GM12878 (cell line): ENCODE measurements around the gene TOMM22. TPM values are rescaled to one million over a fixed set of nuclear protein-coding genes. Genes with fewer than 3 reads are reported as not detected.
A peak's percentile ranks its signal among the peaks of the same experiment; 100 is the strongest.

Experiments used
- CBX3 ChIP-seq: fragments of 200-600 bp; sonication (generic); IDR thresholded peaks from 2 replicates; pipeline ENCODE4 v1.6.1; 2016; ENCODE audit warnings: low read depth, borderline replicate concordance
- CBX5 ChIP-seq: sonication (generic); IDR thresholded peaks from 2 replicates; pipeline ENCODE4 v1.6.1; 2016; ENCODE audit warnings: low read depth, moderate library complexity, mild to moderate bottlenecking, inconsistent platforms
- CHD1 ChIP-seq: IDR thresholded peaks from 2 replicates; pipeline ENCODE4 v1.6.1; 2012; ENCODE audit warnings: low read depth, low read length, improper control_type of control experiment
- DPF2 ChIP-seq: fragments of 450-650 bp; IDR thresholded peaks from 2 replicates; pipeline ENCODE4 v1.6.1; 2017; ENCODE audit warnings: mild to moderate bottlenecking
- NFXL1 ChIP-seq: fragments of 450-650 bp; IDR thresholded peaks from 2 replicates; pipeline ENCODE4 v1.6.1; 2017; ENCODE audit warnings: antibody characterized with exemption, mild to moderate bottlenecking, borderline replicate concordance
- POLR2A ChIP-seq: IDR thresholded peaks from 2 replicates; pipeline ENCODE4 v1.6.1; 2011; ENCODE audit warnings: low read depth, mild to moderate bottlenecking, low read length
- POU2F2 ChIP-seq: IDR thresholded peaks from 3 replicates; pipeline ENCODE4 v1.6.1; 2011; ENCODE audit warnings: low read depth, mild to moderate bottlenecking, low read length, borderline replicate concordance
- RB1 ChIP-seq: fragments of 450-650 bp; formaldehyde crosslinking; IDR thresholded peaks from 2 replicates; pipeline ENCODE4 v1.6.1; 2017; ENCODE audit warnings: mild to moderate bottlenecking, borderline replicate concordance
- RBBP5 ChIP-seq: fragments of 200-600 bp; sonication (generic); conservative IDR thresholded peaks from 2 replicates; pipeline ENCODE4 v1.6.1; 2016
- RCOR1 ChIP-seq: conservative IDR thresholded peaks from 2 replicates; pipeline ENCODE4 v1.6.1; 2012; ENCODE audit warnings: low read depth, low read length, improper control_type of control experiment
- SREBF2 ChIP-seq: IDR thresholded peaks from 2 replicates; pipeline ENCODE4 v1.6.1; 2012; ENCODE audit warnings: mild to moderate bottlenecking, low read length
- STAT1 ChIP-seq: fragments of 450-650 bp; conservative IDR thresholded peaks from 2 replicates; pipeline ENCODE4 v1.6.1; 2014; ENCODE audit warnings: antibody characterized with exemption, mild to moderate bottlenecking
- SUPT20H ChIP-seq: IDR thresholded peaks from 2 replicates; pipeline ENCODE4 v1.6.1; 2011; ENCODE audit warnings: low read depth, mild to moderate bottlenecking, low read length, moderate library complexity, borderline replicate concordance; ENCODE audit not compliant: control insufficient read depth
- TCF7 ChIP-seq: IDR thresholded peaks from 2 replicates; pipeline ENCODE4 v1.6.1; 2014; ENCODE audit warnings: antibody characterized with exemption, borderline replicate concordance
- ZNF207 ChIP-seq: fragments of 450-650 bp; IDR thresholded peaks from 2 replicates; pipeline ENCODE4 v1.6.1; 2014; ENCODE audit warnings: antibody characterized with exemption, mild to moderate bottlenecking, borderline replicate concordance
- ZNF274 ChIP-seq: IDR thresholded peaks from one replicate; pipeline ENCODE4 v1.8.0; 2011; ENCODE audit not compliant: insufficient read length, insufficient read depth
- polyA plus RNA-seq, 11 experiments: library from polyadenylated mRNA; depleted of rRNA in 4 of 11; unstranded in 6 of 11; stranded (reverse) in 5 of 11; fragments of >200 nt; fragmentation: Nextera tagmentation in 4 of 11; fragmentation: Illumina TruSeq in 1 of 11; extraction: Ambion mirVana in 4 of 11; extraction: Trizol in 1 of 11; gene quantifications; 1 replicate in 1 of 11; 2 replicates in 10 of 11; pipeline versions ENCODE4 v1.2.1 to v1.2.3, GENCODE V29; 2011 to 2016; ENCODE audit warnings: inconsistent platforms in 2 of 11, missing spikeins in 2 of 11, low read depth in 1 of 11
- total RNA-seq, 4 experiments: library from RNA; depleted of rRNA in 3 of 4; stranded (reverse); fragments of >200 nt in 3 of 4; fragmentation: Illumina TruSeq in 1 of 4; extraction: Trizol in 1 of 4; gene quantifications; 2 replicates each; pipeline versions ENCODE4 v1.2.1 to v1.2.3, GENCODE V29; 2013 to 2021
- TF ChIP-seq, protein P1 (sequence below): IDR thresholded peaks from 2 replicates; pipeline ENCODE4 v1.6.1; 2012; ENCODE audit warnings: low read depth, low read length, improper control_type of control experiment
- TF ChIP-seq, protein P2 (sequence below): fragments of 450-650 bp; IDR thresholded peaks from 2 replicates; pipeline ENCODE4 v1.6.1; 2017; ENCODE audit warnings: mild to moderate bottlenecking, moderate library complexity
- TF ChIP-seq, protein P3 (sequence below): IDR thresholded peaks from 2 replicates; pipeline ENCODE4 v1.6.1; 2011; ENCODE audit warnings: borderline replicate concordance, low read depth, mild to moderate bottlenecking, moderate library complexity, mixed read lengths, low read length; ENCODE audit not compliant: insufficient read depth; ENCODE audit errors: extremely low read length
- TF ChIP-seq, protein P4 (sequence below): fragments of 450-650 bp; IDR thresholded peaks from 2 replicates; pipeline ENCODE4 v1.6.1; 2016; ENCODE audit warnings: mild to moderate bottlenecking, moderate library complexity, borderline replicate concordance

TOMM22 gene
- total and polyA plus RNA-seq, 10 of the 15 experiments (the other 5 are each of a cell fraction or from before 2014, with no cell fraction given): 37.6 to 197 (median 94.9) TPM

DNA sequence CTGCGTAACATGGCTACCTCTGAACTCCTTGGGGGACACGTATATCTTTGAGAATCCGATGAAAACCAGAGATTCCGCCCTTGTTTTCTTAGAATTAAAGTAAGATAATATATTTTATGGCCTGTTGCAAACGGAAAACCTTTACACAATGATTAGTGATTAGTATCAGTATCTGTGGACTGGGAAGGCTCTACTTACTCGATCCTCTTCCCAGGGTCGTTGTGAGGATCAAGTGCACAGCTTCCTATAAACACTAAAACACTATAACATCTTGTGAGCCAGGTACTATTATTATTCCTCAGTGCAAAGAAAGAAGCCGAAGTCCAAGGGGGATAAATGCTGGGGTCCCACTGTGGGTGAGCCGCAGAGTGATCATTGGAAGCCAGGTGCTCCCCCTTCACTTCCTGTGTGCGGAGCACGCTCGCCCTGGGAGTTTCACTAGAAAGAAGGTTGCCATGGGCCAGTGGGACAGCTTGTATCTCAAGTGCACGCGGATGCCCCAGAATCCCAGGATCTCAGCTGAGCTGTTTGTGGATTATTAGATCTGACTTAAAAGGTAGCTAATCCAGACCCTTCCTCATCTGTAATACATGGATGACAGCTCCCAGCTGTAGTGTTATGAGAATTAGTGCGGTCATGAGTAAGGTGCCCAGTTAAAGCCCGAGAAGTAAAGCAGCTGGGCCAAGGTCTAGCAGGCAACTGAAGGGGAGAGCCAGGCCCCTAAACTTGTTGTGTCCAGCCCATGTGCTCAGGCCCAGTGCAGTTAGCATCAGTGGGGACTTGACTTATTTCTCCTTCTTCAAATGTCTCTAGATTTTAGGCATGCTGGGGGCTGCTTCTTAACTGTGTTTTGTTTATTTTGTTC, 24.5 kb upstream of the TOMM22 start (continued):
- peak; percentile 28; the same call in 1 of the 2 replicates for TF ChIP-seq POLR2A
- TF ChIP-seq DPF2: no peak
- no peak for TF ChIP-seq STAT1
- TF ChIP-seq, protein P1, sequence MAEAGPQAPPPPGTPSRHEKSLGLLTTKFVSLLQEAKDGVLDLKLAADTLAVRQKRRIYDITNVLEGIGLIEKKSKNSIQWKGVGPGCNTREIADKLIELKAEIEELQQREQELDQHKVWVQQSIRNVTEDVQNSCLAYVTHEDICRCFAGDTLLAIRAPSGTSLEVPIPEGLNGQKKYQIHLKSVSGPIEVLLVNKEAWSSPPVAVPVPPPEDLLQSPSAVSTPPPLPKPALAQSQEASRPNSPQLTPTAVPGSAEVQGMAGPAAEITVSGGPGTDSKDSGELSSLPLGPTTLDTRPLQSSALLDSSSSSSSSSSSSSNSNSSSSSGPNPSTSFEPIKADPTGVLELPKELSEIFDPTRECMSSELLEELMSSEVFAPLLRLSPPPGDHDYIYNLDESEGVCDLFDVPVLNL: no peak
- no peak for TF ChIP-seq NFXL1
- TF ChIP-seq TCF7: no peak
- no peak for TF ChIP-seq RB1
- no peak for TF ChIP-seq CHD1
- TF ChIP-seq SUPT20H: no peak
- 0 out of 3 replicates have a peak, but pooled peaks have one; percentile 3 for TF ChIP-seq POU2F2
- no peak for TF ChIP-seq ZNF274
- TF ChIP-seq, protein P2, sequence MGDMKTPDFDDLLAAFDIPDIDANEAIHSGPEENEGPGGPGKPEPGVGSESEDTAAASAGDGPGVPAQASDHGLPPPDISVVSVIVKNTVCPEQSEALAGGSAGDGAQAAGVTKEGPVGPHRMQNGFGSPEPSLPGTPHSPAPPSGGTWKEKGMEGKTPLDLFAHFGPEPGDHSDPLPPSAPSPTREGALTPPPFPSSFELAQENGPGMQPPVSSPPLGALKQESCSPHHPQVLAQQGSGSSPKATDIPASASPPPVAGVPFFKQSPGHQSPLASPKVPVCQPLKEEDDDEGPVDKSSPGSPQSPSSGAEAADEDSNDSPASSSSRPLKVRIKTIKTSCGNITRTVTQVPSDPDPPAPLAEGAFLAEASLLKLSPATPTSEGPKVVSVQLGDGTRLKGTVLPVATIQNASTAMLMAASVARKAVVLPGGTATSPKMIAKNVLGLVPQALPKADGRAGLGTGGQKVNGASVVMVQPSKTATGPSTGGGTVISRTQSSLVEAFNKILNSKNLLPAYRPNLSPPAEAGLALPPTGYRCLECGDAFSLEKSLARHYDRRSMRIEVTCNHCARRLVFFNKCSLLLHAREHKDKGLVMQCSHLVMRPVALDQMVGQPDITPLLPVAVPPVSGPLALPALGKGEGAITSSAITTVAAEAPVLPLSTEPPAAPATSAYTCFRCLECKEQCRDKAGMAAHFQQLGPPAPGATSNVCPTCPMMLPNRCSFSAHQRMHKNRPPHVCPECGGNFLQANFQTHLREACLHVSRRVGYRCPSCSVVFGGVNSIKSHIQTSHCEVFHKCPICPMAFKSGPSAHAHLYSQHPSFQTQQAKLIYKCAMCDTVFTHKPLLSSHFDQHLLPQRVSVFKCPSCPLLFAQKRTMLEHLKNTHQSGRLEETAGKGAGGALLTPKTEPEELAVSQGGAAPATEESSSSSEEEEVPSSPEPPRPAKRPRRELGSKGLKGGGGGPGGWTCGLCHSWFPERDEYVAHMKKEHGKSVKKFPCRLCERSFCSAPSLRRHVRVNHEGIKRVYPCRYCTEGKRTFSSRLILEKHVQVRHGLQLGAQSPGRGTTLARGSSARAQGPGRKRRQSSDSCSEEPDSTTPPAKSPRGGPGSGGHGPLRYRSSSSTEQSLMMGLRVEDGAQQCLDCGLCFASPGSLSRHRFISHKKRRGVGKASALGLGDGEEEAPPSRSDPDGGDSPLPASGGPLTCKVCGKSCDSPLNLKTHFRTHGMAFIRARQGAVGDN: no peak
- TF ChIP-seq, protein P3, sequence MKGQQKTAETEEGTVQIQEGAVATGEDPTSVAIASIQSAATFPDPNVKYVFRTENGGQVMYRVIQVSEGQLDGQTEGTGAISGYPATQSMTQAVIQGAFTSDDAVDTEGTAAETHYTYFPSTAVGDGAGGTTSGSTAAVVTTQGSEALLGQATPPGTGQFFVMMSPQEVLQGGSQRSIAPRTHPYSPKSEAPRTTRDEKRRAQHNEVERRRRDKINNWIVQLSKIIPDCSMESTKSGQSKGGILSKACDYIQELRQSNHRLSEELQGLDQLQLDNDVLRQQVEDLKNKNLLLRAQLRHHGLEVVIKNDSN: no peak
- no peak for TF ChIP-seq RCOR1
- no peak for TF ChIP-seq SREBF2
- TF ChIP-seq RBBP5: no peak
- no peak for TF ChIP-seq CBX5
- TF ChIP-seq, protein P4, sequence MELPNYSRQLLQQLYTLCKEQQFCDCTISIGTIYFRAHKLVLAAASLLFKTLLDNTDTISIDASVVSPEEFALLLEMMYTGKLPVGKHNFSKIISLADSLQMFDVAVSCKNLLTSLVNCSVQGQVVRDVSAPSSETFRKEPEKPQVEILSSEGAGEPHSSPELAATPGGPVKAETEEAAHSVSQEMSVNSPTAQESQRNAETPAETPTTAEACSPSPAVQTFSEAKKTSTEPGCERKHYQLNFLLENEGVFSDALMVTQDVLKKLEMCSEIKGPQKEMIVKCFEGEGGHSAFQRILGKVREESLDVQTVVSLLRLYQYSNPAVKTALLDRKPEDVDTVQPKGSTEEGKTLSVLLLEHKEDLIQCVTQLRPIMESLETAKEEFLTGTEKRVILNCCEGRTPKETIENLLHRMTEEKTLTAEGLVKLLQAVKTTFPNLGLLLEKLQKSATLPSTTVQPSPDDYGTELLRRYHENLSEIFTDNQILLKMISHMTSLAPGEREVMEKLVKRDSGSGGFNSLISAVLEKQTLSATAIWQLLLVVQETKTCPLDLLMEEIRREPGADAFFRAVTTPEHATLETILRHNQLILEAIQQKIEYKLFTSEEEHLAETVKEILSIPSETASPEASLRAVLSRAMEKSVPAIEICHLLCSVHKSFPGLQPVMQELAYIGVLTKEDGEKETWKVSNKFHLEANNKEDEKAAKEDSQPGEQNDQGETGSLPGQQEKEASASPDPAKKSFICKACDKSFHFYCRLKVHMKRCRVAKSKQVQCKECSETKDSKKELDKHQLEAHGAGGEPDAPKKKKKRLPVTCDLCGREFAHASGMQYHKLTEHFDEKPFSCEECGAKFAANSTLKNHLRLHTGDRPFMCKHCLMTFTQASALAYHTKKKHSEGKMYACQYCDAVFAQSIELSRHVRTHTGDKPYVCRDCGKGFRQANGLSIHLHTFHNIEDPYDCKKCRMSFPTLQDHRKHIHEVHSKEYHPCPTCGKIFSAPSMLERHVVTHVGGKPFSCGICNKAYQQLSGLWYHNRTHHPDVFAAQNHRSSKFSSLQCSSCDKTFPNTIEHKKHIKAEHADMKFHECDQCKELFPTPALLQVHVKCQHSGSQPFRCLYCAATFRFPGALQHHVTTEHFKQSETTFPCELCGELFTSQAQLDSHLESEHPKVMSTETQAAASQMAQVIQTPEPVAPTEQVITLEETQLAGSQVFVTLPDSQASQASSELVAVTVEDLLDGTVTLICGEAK: no peak
- TF ChIP-seq ZNF207: no peak
- no peak for TF ChIP-seq CBX3
